ENCODE measurements around the gene UBALD2. TPM values are rescaled to one million over a fixed set of nuclear protein-coding genes. Genes with fewer than 3 reads are reported as not detected.

Gene UBALD2
- total and polyA plus RNA-seq, 2 of the 13 experiments (the other 11 are each of a cell fraction or from before 2014, with no cell fraction given), result 3.3 to 89.7 TPM

GRCh38 chr17:76252040-76252954 is 12.9 kb upstream of the UBALD2 start (continued):
- TF ChIP-seq ZNF276 (CRISPR knock-in tag; IDR thresholded peaks at IDR 0.05; ENCODE audit: low read depth), result no peak
- peak; percentile 69; the same call in 1 of the 2 replicates for TF ChIP-seq HOMEZ (CRISPR knock-in tag; IDR thresholded peaks at IDR 0.05; ENCODE audit: low read depth)
- no peak for TF ChIP-seq MZF1 (CRISPR knock-in tag; IDR thresholded peaks at IDR 0.05; ENCODE audit: borderline replicate concordance)
- TF ChIP-seq ZNF646 (CRISPR knock-in tag; IDR thresholded peaks at IDR 0.05), result peak; percentile 60; the same call in 1 of the 2 replicates
- peak; percentile 81; the same call in 1 of the 2 replicates for TF ChIP-seq NPAS2 (CRISPR knock-in tag; IDR thresholded peaks at IDR 0.05; ENCODE audit: borderline replicate concordance)
- peak; percentile 78 for TF ChIP-seq SP4 (CRISPR knock-in tag; IDR thresholded peaks at IDR 0.05)
- TF ChIP-seq FOXO1 (CRISPR knock-in tag; IDR thresholded peaks at IDR 0.05), result peak; percentile 67
- peak; percentile 79; the same call in 1 of the 2 replicates for TF ChIP-seq TCF7 (IDR thresholded peaks at IDR 0.05; ENCODE audit: low read depth)
- TF ChIP-seq GATAD1 (CRISPR knock-in tag; IDR thresholded peaks at IDR 0.05), result peak; percentile 81
- no peak for TF ChIP-seq ZNF275 (CRISPR knock-in tag; IDR thresholded peaks at IDR 0.05; ENCODE audit: borderline replicate concordance)
- no peak for TF ChIP-seq PTBP1 (IDR thresholded peaks at IDR 0.05; ENCODE audit: low read depth, low read length, poor library complexity, severe bottlenecking)

Data from HepG2 (cell line).